GM21367 (cell line): ENCODE data around the gene KLHL17.
"Not testable (repeated sequence)": the region's sequence is repeated elsewhere in the genome, so short reads cannot be mapped to it uniquely, and the experiment has no call there.

Source experiments
- ATAC-seq: cut with Tn5 transposase; IDR thresholded peaks from one replicate; pipeline ENCODE4 v1.9.1; 2021; ENCODE audit not compliant: unreplicated experiment

KLHL17 gene

DNA sequence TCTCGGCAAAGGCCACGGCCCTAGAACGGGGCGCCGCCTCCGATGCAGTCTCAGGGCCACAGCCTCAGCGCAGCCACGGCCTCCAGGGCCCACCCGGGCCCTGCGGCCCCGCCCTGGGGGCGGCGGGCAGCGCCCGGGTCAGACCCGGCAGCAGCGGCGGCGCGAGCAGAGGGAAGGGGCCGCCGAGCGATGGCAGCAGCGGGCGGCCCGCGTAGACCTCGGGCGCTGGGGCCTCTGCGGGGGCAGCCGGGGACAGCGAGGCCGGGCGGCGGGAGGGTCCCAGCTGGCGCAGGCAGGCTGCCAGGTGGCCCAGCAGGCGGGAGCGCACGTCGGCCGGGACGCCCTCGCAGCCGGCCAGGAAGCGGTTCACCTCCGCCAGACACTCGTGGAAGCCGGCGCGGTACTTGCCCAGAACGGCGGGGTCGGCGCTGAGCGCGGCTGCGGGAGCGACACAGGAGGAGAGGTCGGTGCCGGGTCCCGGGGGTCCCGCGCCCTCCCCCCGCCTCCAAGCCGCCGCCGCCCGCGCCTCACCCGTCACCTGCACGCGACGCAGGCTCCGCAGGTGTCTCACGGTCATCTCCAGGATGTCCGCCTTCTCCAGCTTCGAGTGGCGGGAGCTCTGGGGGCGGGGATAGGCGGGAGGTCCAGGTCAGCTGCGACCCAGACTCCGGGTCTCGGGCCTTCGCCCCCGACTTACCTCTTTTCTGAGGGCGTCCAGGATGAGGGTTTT lies 38.8 kb downstream of the KLHL17 start:
- ATAC-seq = no peak

DNA sequence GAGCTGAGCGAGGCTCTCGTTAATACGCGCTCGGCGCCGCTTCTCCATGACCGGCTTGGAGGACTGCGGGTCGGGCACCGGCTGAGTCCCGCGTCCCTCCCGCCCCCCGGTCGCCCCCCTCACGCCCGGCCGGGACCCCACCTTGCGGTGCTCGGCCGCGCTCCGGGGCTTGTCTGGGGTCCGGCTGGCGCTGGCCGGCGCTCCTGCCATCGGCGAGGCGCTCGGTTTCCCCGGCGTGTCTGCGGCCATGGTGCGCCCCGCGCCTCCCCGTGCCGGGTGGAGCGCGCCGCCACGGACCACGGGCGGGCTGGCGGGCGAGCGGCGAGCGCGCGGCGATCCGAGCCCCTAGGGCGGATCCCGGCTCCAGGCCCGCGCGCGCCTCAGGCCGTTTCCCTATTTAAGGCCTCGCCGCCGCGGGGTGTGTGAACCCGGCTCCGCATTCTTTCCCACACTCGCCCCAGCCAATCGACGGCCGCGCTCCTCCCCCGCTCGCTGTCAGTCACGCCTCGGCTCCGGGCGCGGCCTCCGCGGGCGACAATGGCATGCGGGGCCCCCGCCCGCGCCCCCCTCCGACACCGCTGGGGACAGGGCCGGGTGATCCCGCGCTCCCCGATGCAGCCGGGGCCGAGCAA lies 39.5 kb downstream of the KLHL17 start, which contains the start of gene HES4:
HES4 (minus strand) TSS at position 373 of the 632 bp plus-strand sequence; CDS start at position 249, 124 bp downstream.
- no peak for ATAC-seq

DNA sequence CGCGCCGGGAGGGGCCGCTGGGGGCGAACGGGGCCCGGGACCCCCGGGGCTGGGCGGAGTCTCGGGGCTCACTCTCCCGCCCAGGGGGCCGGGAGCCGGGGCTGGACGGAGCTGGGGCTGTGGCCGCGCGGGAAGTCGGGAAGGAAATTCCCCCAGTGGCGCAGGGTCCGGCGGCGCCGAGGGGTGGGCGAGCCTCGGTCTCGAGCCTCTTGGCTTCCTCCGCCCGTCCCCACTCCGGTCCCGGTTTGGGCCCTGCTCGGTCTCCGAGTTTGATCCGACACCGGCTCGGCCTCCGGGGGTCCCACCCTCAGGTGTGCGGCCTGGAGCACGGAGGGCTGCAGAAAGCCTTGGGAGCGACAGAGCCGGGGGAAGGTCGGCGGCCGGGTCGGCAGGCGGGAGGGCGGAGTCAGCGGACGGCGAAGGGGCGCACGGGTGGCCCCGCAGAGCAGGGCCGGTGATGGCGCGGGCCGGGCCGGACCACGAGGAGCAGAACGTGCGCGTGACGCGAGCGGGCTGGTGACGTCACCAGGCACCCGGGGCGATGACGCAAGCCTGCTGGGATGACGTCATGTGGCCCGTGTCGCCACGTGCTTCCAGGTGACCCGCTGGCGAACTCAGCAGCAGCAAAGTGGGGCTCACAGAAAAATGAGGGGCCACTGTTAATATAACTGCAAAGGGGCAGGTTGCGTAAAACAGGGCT lies 40.1 kb downstream of the KLHL17 start:
- ATAC-seq = no peak

DNA sequence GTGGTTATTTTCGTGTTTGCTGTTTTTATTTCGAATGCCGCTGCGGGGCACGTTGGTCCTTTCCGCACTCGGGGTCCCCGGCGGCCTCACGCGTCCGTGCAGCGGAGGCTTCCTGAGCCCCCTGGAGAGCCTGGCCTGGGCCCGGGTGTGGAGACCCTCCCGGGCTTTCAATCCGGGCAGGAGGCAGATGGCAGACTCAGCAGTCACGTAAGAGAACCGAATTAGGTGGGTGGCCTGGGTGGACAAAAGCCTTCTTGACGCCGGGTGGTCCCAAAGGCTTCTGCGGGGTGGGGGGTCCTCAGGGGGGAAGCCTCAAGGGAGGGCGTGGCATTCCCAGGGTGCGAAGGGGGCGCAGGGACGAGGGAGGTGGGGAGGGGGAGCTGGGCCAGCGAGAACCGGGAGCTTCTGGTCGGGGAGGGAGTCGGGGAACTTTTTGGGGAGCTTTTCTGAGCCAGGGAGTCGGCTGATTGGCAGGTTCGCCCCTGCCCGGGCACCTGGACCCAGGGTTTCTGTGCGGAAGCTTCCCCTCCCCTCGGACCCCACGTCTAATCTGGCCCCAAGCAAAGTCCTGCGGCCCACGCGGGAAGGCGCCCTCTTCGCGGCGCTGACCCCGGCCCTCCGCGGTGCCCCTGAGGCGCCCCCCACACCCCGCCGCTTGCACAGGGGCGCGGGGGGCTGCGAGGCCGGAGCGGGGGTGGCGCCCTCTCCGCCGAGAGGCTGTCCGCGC lies 40.8 kb downstream of the KLHL17 start:
- no peak for ATAC-seq

DNA sequence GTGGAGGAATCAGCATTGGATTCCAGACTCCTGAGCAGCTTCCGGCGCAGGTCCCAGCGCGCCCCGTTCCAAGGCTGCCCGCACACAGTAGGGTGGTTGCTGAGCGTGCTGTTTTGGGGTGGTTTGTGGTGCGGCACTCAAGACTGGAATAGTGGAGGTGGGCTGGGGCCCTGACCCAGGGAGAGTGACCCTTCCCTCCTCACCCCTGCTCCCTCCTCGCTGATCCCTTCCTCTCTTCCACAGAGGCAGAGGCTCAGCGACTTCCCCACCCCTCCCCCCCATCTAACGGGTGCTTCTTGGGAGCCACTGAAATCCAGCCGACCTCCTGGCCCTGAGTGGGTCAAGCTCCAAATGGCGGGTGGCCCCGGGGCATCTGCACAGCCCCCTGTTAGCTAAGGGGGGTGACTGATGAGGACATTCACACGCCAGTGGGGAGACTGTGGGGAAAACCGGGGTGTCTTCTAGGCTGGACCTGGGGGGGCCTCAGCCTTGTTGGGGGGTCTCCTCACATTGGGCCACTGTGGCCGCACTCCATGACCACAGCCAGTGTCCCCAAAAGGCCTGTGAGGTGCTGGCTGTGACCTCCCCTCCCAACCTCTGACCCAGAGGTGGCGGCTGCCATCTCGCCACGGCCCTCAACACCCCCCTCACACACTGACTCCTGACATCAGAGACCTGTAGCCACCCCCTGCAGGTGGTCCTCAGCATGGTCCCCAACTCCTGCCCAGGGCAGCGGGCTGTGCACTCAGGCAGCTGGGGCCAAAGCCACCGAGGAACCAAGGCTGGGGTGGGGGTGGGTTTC lies 43.4 kb downstream of the KLHL17 start:
- ATAC-seq = no peak

DNA sequence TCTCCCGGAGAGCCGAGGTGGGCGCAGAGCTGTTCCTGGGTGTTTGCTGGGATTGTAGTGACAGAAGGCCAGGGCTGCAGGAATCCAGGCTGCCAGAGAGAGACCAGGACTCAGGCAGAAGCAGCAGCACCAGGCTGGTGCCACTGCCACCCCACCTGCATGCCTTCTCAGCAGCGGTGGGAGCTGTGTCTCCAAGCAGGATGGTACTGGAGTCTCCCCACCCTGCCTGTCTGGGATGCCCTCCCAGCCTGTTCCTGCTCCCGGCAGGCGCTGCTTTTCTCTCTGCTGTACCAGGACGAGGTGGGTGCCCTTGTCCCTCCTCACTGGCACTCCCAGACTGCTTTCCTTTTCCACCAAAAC lies 44.0 kb downstream of the KLHL17 start:
- ATAC-seq = no peak

DNA sequence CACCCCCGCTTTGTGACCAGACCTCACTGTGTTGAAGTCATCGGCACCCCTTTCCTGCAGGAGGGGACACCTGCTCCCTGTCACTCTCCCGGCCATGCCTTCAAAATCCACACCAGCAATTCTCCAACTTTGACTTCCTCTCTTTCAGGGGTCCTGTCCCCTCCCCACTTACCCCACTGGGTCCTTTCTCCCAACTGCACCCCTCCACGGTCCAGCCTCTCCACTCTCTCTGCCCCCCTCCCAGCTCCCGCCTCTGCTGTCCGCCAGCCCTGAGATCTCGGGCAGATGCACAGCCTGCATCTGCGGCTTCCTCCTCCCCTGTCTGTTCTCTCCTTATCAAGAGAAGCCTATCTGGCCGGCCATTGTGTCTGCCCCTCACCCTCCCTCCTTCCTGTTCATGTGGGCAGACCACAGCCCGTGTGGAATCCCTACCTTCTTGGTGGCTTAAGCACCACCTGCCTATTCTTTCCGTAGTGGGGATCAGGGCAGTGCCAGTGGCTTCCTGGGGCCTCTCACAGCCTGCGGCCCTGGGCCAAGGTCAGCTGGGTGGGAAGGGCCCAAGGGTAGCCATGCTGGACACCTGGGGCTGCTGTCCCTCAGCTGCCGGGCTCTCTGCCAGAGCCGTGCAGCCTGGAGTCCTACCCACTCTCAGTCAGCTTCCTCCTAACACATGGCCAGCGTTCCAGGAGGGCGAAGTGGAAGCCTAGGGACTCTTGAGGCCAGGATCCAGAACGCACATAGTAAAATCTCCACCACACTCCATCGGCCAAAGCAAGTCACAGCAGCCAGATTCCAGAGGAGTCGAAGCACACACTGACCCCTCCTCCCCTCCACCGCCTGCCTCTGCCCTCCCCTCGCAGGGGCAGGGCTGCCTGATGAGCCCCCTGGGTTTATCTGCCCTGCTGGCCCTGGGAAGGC lies 44.7 kb downstream of the KLHL17 start:
- no peak for ATAC-seq

DNA sequence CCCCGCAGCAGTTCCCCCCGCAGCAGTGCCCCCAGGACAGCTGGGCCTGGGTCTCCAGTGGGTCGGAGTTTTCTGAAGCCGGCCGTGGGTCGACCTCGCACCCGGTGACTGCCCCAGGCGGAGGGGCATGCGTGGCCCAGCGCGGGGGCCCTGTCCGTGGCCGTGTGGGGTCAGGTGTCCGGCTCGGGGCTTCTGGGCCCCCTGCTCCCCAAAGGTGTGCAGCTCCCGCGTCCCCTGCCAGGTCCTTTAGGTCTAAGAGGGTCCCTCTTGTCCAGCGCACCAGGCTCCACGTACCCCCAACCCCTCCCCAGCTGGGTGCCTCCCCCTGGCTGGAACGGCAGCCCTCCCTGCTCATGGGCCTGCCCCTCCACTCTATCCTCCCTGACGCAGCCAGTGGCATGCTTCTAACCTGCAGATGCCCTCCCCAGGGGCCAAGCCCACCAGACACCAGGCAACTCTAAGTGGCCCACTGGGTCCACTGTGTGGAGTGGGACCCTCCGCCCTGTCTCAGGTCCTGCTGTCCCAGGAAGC lies 45.5 kb downstream of the KLHL17 start:
- no peak for ATAC-seq

DNA sequence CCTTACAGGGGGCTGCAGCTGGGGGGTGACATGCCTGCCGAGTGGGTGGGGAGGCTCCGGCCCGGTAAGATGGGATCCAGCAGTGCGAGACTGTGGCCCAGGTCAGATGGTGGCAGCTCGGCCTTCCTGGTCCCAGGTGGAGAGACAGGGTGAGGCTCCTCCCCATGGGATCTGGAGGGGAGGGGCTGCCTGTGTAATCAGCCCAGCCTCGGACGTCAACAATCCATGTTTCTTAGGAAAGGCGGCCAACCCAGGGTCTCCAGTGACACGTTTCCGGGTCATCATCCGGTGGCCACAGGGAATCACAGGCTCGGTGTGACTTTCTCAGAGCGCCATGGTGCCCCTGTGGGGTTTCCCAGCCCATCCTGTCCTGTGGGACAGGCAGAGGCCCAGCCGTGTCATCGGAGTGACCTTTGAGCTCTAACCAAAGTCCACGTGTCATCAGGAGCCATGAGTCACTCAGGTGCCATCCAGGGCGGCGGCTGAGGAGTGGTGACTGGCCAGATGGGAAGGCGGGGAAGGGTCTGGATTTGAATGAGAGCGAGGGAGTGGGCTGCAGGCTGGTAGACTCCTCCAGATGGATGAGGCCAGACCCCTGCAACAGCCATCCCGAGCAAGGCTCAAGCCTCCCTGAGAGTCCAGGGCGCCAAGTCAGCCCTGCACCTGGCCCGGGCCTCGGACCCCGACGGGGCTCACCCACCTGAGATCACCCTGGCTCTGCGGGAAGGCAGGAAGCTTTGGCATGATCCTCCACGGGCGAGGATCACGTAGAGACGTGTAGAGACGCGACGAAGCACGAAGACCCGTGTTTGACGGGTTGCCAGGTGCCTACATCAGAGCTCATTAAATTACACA lies 46.1 kb downstream of the KLHL17 start:
- ATAC-seq = no peak

DNA sequence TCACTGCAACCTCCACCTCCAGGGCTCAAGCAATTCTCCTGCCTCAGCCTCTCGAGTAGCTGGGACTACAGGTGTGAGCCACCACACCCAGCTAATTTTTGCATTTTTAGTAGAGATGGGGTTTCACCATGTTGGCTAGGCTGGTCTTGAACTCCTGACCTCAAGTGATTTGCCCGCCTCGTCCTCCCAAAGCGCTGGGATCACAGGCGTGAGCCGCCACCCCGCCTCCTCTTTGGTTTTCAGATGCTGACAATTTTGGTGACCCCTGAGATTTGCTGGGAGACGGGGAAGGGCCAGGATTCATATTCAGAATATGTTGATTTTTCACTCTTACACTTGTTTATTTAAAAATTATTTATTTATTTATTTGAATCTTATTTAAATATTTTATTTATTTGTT lies 49.7 kb downstream of the KLHL17 start:
- ATAC-seq = not testable (repeated sequence)

DNA sequence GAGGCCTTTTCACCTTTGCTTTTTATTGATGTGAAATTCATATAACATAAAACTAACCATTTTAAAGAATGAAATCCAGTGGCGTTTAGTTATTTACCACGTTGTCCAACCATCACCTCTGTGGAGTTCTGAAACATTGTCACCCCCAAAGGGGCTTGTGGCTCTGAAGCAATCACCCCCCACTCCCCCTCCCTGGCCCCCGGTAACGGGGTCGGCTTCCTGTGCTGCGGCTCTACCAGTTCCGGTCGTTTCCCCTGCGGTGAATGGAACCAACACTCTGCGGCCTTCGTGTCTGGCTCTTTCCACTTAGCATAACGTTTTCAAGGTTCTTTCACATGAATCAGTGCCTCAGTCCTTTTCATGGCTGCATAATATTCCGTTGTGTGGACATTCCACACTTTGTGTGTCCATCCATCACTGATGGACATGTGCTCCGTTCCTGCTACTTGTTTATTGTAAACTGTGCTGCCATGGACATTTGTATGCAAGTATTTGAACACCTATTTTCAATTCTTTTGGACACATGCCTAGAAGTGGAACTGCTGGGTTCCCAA lies 51.1 kb downstream of the KLHL17 start:
- no peak for ATAC-seq

DNA sequence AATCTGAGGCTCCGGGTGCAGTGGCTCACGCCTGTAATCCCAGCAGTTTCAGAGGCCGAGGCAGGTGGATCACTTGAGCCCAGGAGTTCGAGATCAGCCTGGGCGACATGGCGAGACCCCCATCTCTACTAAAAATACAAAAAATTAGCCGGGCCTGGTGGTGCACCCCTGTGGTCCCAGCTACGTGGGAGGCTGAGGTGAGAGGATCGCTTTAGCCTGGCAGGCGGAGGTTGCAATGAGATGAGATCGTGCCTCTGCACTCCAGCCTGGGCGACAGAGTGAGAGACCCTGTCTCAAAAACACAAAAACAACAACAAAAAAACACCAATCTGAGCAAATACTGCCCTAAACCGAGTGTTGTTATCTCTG lies 52.3 kb downstream of the KLHL17 start:
- ATAC-seq = not testable (repeated sequence)

DNA sequence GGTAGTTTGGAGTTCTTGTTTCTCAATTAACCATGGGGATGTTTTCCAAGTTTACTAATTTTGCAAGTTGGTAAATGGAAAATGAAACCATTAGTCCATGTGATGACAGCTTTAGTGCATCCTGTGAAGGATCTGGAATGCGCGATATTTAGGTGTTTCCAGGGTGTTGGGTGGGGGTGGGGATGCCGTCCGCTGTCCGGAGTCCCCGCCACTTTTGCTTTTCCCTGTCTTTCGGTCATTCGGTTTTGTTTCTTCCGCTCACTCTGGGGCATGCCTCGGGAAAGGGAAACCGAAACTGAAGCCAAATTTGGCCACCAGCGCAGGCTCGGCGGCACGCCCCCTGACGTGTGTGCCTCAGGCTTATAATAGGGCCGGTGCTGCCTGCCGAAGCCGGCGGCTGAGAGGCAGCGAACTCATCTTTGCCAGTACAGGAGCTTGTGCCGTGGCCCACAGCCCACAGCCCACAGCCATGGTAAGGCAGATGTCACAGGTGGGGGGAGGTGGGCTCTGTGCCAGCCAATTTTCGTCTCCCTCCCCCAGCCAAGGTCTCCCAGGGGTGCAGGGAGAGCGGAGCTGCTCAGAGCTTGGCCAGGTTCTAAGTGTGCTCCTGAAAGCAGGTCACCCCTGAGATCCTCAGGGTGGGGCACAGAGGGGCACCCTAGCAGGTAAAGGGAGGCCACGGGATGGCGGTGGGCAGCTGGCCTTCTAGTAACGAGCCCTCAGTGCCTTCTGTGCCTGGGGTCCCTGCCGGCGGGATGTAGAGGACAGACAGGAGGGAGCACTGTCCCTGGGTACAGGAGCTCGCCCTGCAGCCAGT lies 52.9 kb downstream of the KLHL17 start, which contains the start of gene ISG15:
ISG15 (plus strand) TSS at position 393 of the 817 bp plus-strand sequence; CDS start at position 470, 77 bp downstream.
- ATAC-seq = peak; percentile 83

DNA sequence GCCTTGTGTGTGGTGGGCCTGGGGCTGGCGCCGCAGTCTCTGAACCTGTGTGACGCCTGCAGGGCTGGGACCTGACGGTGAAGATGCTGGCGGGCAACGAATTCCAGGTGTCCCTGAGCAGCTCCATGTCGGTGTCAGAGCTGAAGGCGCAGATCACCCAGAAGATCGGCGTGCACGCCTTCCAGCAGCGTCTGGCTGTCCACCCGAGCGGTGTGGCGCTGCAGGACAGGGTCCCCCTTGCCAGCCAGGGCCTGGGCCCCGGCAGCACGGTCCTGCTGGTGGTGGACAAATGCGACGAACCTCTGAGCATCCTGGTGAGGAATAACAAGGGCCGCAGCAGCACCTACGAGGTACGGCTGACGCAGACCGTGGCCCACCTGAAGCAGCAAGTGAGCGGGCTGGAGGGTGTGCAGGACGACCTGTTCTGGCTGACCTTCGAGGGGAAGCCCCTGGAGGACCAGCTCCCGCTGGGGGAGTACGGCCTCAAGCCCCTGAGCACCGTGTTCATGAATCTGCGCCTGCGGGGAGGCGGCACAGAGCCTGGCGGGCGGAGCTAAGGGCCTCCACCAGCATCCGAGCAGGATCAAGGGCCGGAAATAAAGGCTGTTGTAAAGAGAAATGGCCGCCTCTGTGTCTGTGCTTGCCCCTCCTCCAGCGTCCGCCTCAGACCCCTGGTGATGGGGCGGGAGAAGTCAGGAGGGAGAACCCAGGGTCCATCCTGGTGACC lies 53.7 kb downstream of the KLHL17 start:
- no peak for ATAC-seq

DNA sequence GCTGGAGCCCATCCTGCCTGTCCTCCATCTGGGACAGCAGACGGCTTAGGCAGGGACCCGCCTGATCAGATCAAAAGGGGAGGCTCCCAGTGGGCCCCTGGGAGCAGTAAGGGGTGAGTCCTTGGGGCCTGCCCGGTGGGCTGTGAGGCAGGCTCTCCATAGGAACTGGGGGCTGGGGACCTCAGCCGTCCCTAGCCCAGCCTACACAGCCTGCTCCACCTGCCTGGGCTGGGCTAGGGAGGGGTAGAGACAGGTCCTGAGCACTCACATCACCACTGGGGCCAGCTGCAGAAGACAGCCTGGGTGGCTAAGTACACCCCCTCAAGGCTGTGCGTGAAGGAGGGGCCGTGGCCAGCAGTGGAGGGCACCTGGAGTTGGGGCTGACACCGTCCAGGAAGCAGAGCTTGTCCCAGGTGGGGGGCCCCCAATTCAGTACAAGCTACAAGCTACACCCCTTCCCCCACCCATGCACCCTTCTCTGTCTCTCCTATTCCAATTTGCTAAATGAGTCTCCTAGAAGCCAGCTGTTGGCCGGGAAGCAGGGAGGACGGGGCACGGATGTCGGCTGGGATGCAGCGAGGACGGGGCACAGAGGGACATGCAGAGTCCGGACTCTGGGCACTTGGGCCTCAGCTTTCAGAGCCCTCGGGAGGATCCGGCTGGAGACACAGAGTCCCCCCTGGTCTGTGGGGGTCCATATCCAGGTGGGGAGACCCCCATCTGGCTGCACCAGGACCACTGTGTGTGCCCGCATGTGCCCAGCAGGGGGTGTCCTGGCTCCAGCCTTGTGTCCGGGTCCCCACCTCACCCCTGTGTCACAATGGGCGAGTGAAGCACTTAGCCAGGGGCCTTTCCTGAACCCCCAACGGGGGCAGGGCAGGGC lies 54.7 kb downstream of the KLHL17 start:
- no peak for ATAC-seq
